H9 (cell line): Measurements from ENCODE around the gene ADGRF5. TPM values are rescaled to one million over a fixed set of nuclear protein-coding genes. Genes with fewer than 3 reads are reported as not detected.
A peak's percentile ranks its signal among the peaks of the same experiment; 100 is the strongest.

Source experiments
- DNase-seq: peaks from one replicate; pipeline ENCODE4 v3.0.0-alpha.2; 2017
- H2AFZ ChIP-seq: one replicate; pipeline ENCODE4 v1.6.1; 2013; ENCODE audit warnings: mild to moderate bottlenecking, low read length, control low read depth, moderate library complexity
- H2AK5ac ChIP-seq: 2 replicates; pipeline ENCODE4 v1.6.1; 2013; ENCODE audit warnings: low read length, control low read depth, mixed read lengths; ENCODE audit not compliant: insufficient read length
- H2BK120ac ChIP-seq: one replicate; pipeline ENCODE4 v1.6.1; 2013; ENCODE audit warnings: low read depth, mild to moderate bottlenecking, low read length, control low read depth, inconsistent platforms; ENCODE audit not compliant: poor library complexity, severe bottlenecking
- H2BK12ac ChIP-seq: 2 replicates; pipeline ENCODE4 v1.6.1; 2013; ENCODE audit warnings: low read length, control low read depth, mixed read lengths, low read depth; ENCODE audit not compliant: insufficient read length
- H2BK15ac ChIP-seq: 2 replicates; pipeline ENCODE4 v1.6.1; 2013; ENCODE audit warnings: low read depth, low read length, control low read depth
- H2BK20ac ChIP-seq: one replicate; pipeline ENCODE4 v1.6.1; 2013; ENCODE audit warnings: low read depth, mild to moderate bottlenecking, low read length, control low read depth, inconsistent platforms; ENCODE audit not compliant: poor library complexity, severe bottlenecking
- H2BK5ac ChIP-seq: 2 replicates; pipeline ENCODE4 v1.6.1; 2013; ENCODE audit warnings: low read length, control low read depth, mixed read lengths; ENCODE audit not compliant: insufficient read length
- H3K14ac ChIP-seq: 2 replicates; pipeline ENCODE4 v1.6.1; 2013; ENCODE audit warnings: low read length, control low read depth; ENCODE audit not compliant: insufficient read depth
- H3K18ac ChIP-seq: 2 replicates; pipeline ENCODE4 v1.6.1; 2013; ENCODE audit warnings: low read depth, mild to moderate bottlenecking, mixed read lengths, low read length, control low read depth; ENCODE audit not compliant: insufficient read length
- H3K23ac ChIP-seq: 2 replicates; pipeline ENCODE4 v1.6.1; 2013; ENCODE audit warnings: low read length, control low read depth, mixed read lengths, low read depth; ENCODE audit not compliant: insufficient read length
- H3K23me2 ChIP-seq: 2 replicates; pipeline ENCODE4 v1.6.1; 2013; ENCODE audit warnings: low read depth, mild to moderate bottlenecking, mixed read lengths, low read length, control low read depth; ENCODE audit not compliant: insufficient read length, poor library complexity, severe bottlenecking
- H3K27ac ChIP-seq: 2 replicates; pipeline ENCODE4 v1.5.1; 2013; ENCODE audit warnings: low read length, control low read depth, mixed read lengths, low read depth; ENCODE audit not compliant: insufficient read length
- H3K27me3 ChIP-seq: 2 replicates; pipeline ENCODE4 v1.6.1; 2013; ENCODE audit warnings: low read length, control low read depth, inconsistent platforms; ENCODE audit not compliant: insufficient read depth
- H3K4ac ChIP-seq: 2 replicates; pipeline ENCODE4 v1.6.1; 2013; ENCODE audit warnings: low read depth, mild to moderate bottlenecking, control low read depth, inconsistent platforms, low read length, moderate library complexity
- H3K4me1 ChIP-seq: 2 replicates; pipeline ENCODE4 v1.6.1; 2013; ENCODE audit warnings: low read length, control low read depth, inconsistent platforms; ENCODE audit not compliant: insufficient read depth
- H3K4me2 ChIP-seq: 2 replicates; pipeline ENCODE4 v1.6.1; 2013; ENCODE audit warnings: low read length, control low read depth, mixed read lengths; ENCODE audit not compliant: insufficient read length, insufficient read depth
- H3K56ac ChIP-seq: 2 replicates; pipeline ENCODE4 v1.6.1; 2013; ENCODE audit warnings: low read depth, mild to moderate bottlenecking, mixed read lengths, low read length, control low read depth; ENCODE audit not compliant: insufficient read length
- H3K79me1 ChIP-seq: 2 replicates; pipeline ENCODE4 v1.6.1; 2013; ENCODE audit warnings: low read depth, mild to moderate bottlenecking, moderate library complexity, low read length, control low read depth, inconsistent platforms; ENCODE audit not compliant: insufficient read depth, poor library complexity, severe bottlenecking
- H3K79me2 ChIP-seq: 2 replicates; pipeline ENCODE4 v1.6.1; 2013; ENCODE audit warnings: low read length, control low read depth, inconsistent platforms; ENCODE audit not compliant: insufficient read depth
- H3K9ac ChIP-seq: 2 replicates; pipeline ENCODE4 v1.6.1; 2013; ENCODE audit warnings: low read length, control low read depth, mixed read lengths; ENCODE audit not compliant: insufficient read length; ENCODE audit errors: extremely low read depth
- H3K9me3 ChIP-seq: one replicate; pipeline ENCODE4 v1.6.1; 2013; ENCODE audit warnings: low read depth, low read length, inconsistent platforms; ENCODE audit not compliant: control insufficient read depth
- H3T11ph ChIP-seq: one replicate; pipeline ENCODE4 v1.6.1; 2013; ENCODE audit warnings: mild to moderate bottlenecking, low read length, control low read depth, inconsistent platforms
- H4K20me1 ChIP-seq: one replicate; pipeline ENCODE4 v1.6.1; 2013; ENCODE audit not compliant: control insufficient read depth, insufficient read length, insufficient read depth
- H4K5ac ChIP-seq: 2 replicates; pipeline ENCODE4 v1.6.1; 2013; ENCODE audit warnings: low read depth, mild to moderate bottlenecking, mixed read lengths, low read length, control low read depth; ENCODE audit not compliant: insufficient read length
- H4K8ac ChIP-seq: replicated peaks from 2 replicates; pipeline ENCODE4 v1.6.1; 2013; ENCODE audit warnings: low read length, control low read depth, mixed read lengths, low read depth; ENCODE audit not compliant: insufficient read length
- H4K91ac ChIP-seq: 2 replicates; pipeline ENCODE4 v1.6.1; 2013; ENCODE audit warnings: low read depth, mild to moderate bottlenecking, moderate library complexity, mixed read lengths, low read length, control low read depth; ENCODE audit not compliant: insufficient read length
- H3K27ac Mint-ChIP-seq, 3 experiments: 2 replicates in 2 of 3; 3 replicates in 1 of 3; pipeline ENCODE4 v1.8.0; 2020 to 2021; ENCODE audit warnings: mixed read lengths in 3 of 3, mild to moderate bottlenecking in 1 of 3, moderate library complexity in 1 of 3
- H3K27me3 Mint-ChIP-seq: 2 replicates; pipeline ENCODE4 v1.8.0; 2021; ENCODE audit warnings: low read depth, mild to moderate bottlenecking, moderate library complexity, mixed read lengths
- H3K36me3 Mint-ChIP-seq, 3 experiments: 2 replicates in 2 of 3; 3 replicates in 1 of 3; pipeline ENCODE4 v1.8.0; 2020 to 2021; ENCODE audit warnings: low read depth in 3 of 3, mixed read lengths in 3 of 3; ENCODE audit not compliant: insufficient read depth in 1 of 3
- H3K4me1 Mint-ChIP-seq, 2 experiments: 2 replicates each; pipeline ENCODE4 v1.8.0; 2020; ENCODE audit warnings: mixed read lengths in 2 of 2
- H3K4me3 Mint-ChIP-seq, 2 experiments: 2 replicates in 1 of 2; 3 replicates in 1 of 2; pipeline ENCODE4 v1.8.0; 2020 to 2021; ENCODE audit warnings: mild to moderate bottlenecking in 2 of 2, mixed read lengths in 2 of 2, moderate library complexity in 1 of 2
- H3K9me3 Mint-ChIP-seq, 2 experiments: 2 replicates in 1 of 2; 3 replicates in 1 of 2; pipeline ENCODE4 v1.8.0; 2020; ENCODE audit warnings: mild to moderate bottlenecking in 2 of 2, mixed read lengths in 2 of 2, moderate library complexity in 1 of 2
- CTCF ChIP-seq: fragments of 200-600 bp; sonication (generic); conservative IDR thresholded peaks from 3 replicates; pipeline ENCODE4 v1.8.0; 2021; ENCODE audit warnings: antibody characterized with exemption, mild to moderate bottlenecking
- WGBS: extraction: QIAGEN DNeasy Blood & Tissue Kit; methylation state at CpG from one replicate; pipeline ENCODE4 v1.1.7; 2013; ENCODE audit warnings: missing lambda C conversion rate, low lambda C conversion rate, mixed read lengths; ENCODE audit not compliant: insufficient read length; ENCODE audit errors: extremely low coverage; 5-methylcytosine and 5-hydroxymethylcytosine counted together
- total RNA-seq: library from RNA; stranded (reverse); gene quantifications from 2 replicates; pipeline ENCODE4 v1.2.1, GENCODE V29; 2021

The ADGRF5 gene
- total RNA-seq, 1 experiment from 2014 or later = not detected

GRCh38 chr6:46935687-46936086 is 13.9 kb upstream of the ADGRF5 start:
- H3K56ac ChIP-seq = no peak overlapping the region
- no peak overlapping the region for H4K8ac ChIP-seq
- no peak overlapping the region for H3K9ac ChIP-seq
- H3K27me3 ChIP-seq = no peaks in the 10 kb centered on the region
- DNase-seq = peak; percentile 62
- no peak overlapping the region for H3K27ac ChIP-seq
- Mint-ChIP-seq H3K4me3 (no peak overlapping the region), H3K27ac (peak overlapping the region; percentile 41 to 80 (median 72); a peak in 4 of 7 replicates), H3K36me3 (no peaks in the 10 kb centered on the region), H3K4me1 (peaks cover 9 to 14% of the 10 kb centered on the region in 2 experiments), H3K9me3 (no peaks in the 10 kb centered on the region), H3K27me3 (no peaks in the 10 kb centered on the region; the same call in 1 of the 2 replicates)
- H2AFZ ChIP-seq = peak overlapping the region; percentile 80
- no peak overlapping the region for H3T11ph ChIP-seq
- no peak overlapping the region for H3K23ac ChIP-seq
- no peaks in the 10 kb centered on the region for H3K9me3 ChIP-seq
- no peak overlapping the region for H4K91ac ChIP-seq
- H4K5ac ChIP-seq = no peak overlapping the region
- H2BK12ac ChIP-seq = no peak overlapping the region
- H3K18ac ChIP-seq = no peak overlapping the region
- TF ChIP-seq CTCF = no peak
- H3K79me2 ChIP-seq = no peaks in the 10 kb centered on the region
- no peaks in the 10 kb centered on the region for H3K4me1 ChIP-seq
- no peak overlapping the region for H2BK20ac ChIP-seq
- no peak overlapping the region for H2BK15ac ChIP-seq
- no CpG with 5 or more reads among the region's 6 CpGs for WGBS
- H3K14ac ChIP-seq = no peak overlapping the region
- no peak overlapping the region for H2BK5ac ChIP-seq
- H2AK5ac ChIP-seq = no peak overlapping the region
- H3K23me2 ChIP-seq = no peaks in the 10 kb centered on the region
- H4K20me1 ChIP-seq = no peaks in the 10 kb centered on the region
- no peak overlapping the region for H3K4me2 ChIP-seq
- no peak overlapping the region for H2BK120ac ChIP-seq
- no peak overlapping the region for H3K4ac ChIP-seq
- H3K79me1 ChIP-seq = no peaks in the 10 kb centered on the region
